HEK293 (cell line): Measurements from ENCODE around the gene FASTK.
A peak's percentile ranks its signal among the peaks of the same experiment; 100 is the strongest.

Experiments
- CTCF ChIA-PET: fragments of 350-600 bp; formaldehyde crosslinking; extraction: SDS; loops from one replicate; lab custom pipeline; 2021; ENCODE audit warnings: antibody characterized with exemption; lab: Yijun Ruan, JAX
- POLR2A ChIA-PET: fragments of 300-600 bp; formaldehyde crosslinking; extraction: SDS; loops from one replicate; lab custom pipeline; 2020; ENCODE audit warnings: antibody characterized with exemption, inconsistent platforms; lab: Yijun Ruan, JAX
- H3K27ac ChIP-seq: fragments of 200-500 bp; sonication (Bioruptor generic); 2 replicates; pipeline ENCODE4 v1.5.1; 2014; ENCODE audit warnings: low read depth, low read length, control low read depth, inconsistent platforms; ENCODE audit errors: extremely low read depth
- H3K36me3 ChIP-seq, 2 experiments: fragments of 200-500 bp in 1 of 2; sonication (Bioruptor generic) in 1 of 2; 1 replicate in 1 of 2; 2 replicates in 1 of 2; pipeline ENCODE4 v1.5.1; 2014 to 2017; ENCODE audit warnings: inconsistent platforms in 2 of 2, low read length in 2 of 2; ENCODE audit not compliant: control insufficient read depth in 2 of 2, insufficient read depth in 1 of 2
- H3K4me1 ChIP-seq: fragments of 200-500 bp; sonication (Bioruptor generic); 2 replicates; pipeline ENCODE4 v1.5.1; 2014; ENCODE audit warnings: mild to moderate bottlenecking, low read length, inconsistent platforms; ENCODE audit not compliant: control insufficient read depth, insufficient read depth
- H3K4me3 ChIP-seq: 2 replicates; pipeline ENCODE4 v1.5.1; 2011; ENCODE audit warnings: low read depth, mild to moderate bottlenecking, control low read depth, low read length, moderate library complexity
- H3K9me3 ChIP-seq: fragments of 200-500 bp; sonication (Bioruptor generic); 2 replicates; pipeline ENCODE4 v1.5.1; 2014; ENCODE audit warnings: low read depth, low read length, inconsistent platforms; ENCODE audit not compliant: control insufficient read depth, insufficient read depth
- EGR2 ChIP-seq: fragments of 450-650 bp; formaldehyde crosslinking; IDR thresholded peaks from 2 replicates; pipeline ENCODE4 v1.5.1; 2016; ENCODE audit warnings: low read depth, missing biosample characterization, missing genetic modification characterization
- TCF7L2 ChIP-seq: IDR thresholded peaks from 2 replicates; pipeline ENCODE4 v1.6.1; 2011; ENCODE audit warnings: low read depth, mild to moderate bottlenecking, inconsistent platforms, low read length, moderate library complexity, borderline replicate concordance
- ZBTB17 ChIP-seq: fragments of 450-650 bp; formaldehyde crosslinking; IDR thresholded peaks from 2 replicates; pipeline ENCODE4 v1.5.1; 2016; ENCODE audit warnings: missing biosample characterization, missing genetic modification characterization
- ZBTB48 ChIP-seq: fragments of 450-650 bp; formaldehyde crosslinking; IDR thresholded peaks from 2 replicates; pipeline ENCODE4 v1.5.1; 2016; ENCODE audit warnings: missing biosample characterization, missing genetic modification characterization
- ZFP3 ChIP-seq: fragments of 450-650 bp; formaldehyde crosslinking; IDR thresholded peaks from 2 replicates; pipeline ENCODE4 v1.5.1; 2016; ENCODE audit warnings: low read depth, missing biosample characterization, missing genetic modification characterization
- ZFP37 ChIP-seq: fragments of 450-650 bp; formaldehyde crosslinking; IDR thresholded peaks from 2 replicates; pipeline ENCODE4 v1.5.1; 2016; ENCODE audit warnings: missing biosample characterization, missing genetic modification characterization
- ZIC2 ChIP-seq: fragments of 450-650 bp; formaldehyde crosslinking; IDR thresholded peaks from 2 replicates; pipeline ENCODE4 v1.5.1; 2016; ENCODE audit warnings: missing biosample characterization, missing genetic modification characterization
- ZNF16 ChIP-seq: fragments of 450-650 bp; formaldehyde crosslinking; IDR thresholded peaks from 2 replicates; pipeline ENCODE4 v1.5.1; 2016; ENCODE audit warnings: low read depth, missing biosample characterization, missing genetic modification characterization
- ZNF335 ChIP-seq: fragments of 450-650 bp; formaldehyde crosslinking; conservative IDR thresholded peaks from 2 replicates; pipeline ENCODE4 v1.5.1; 2016; ENCODE audit warnings: missing biosample characterization, missing genetic modification characterization
- ZNF341 ChIP-seq: fragments of 450-650 bp; formaldehyde crosslinking; IDR thresholded peaks from 2 replicates; pipeline ENCODE4; 2016; ENCODE audit warnings: low read depth, missing biosample characterization, missing genetic modification characterization
- ZNF610 ChIP-seq: fragments of 450-650 bp; formaldehyde crosslinking; IDR thresholded peaks from 2 replicates; pipeline ENCODE4 v1.5.1; 2016; ENCODE audit warnings: missing biosample characterization, missing genetic modification characterization, borderline replicate concordance
- ZNF654 ChIP-seq: fragments of 450-650 bp; formaldehyde crosslinking; IDR thresholded peaks from 2 replicates; pipeline ENCODE4 v1.5.1; 2016; ENCODE audit warnings: low read depth, missing biosample characterization, missing genetic modification characterization
- ZSCAN30 ChIP-seq: fragments of 450-650 bp; IDR thresholded peaks from 2 replicates; pipeline ENCODE4 v1.5.1; 2018; ENCODE audit warnings: missing biosample characterization, mild to moderate bottlenecking, missing genetic modification characterization, moderate library complexity
- TF ChIP-seq, protein P1 (sequence below): fragments of 450-650 bp; formaldehyde crosslinking; IDR thresholded peaks from 2 replicates; pipeline ENCODE4 v1.5.1; 2016; ENCODE audit warnings: missing biosample characterization, missing genetic modification characterization
- TF ChIP-seq, protein P2 (sequence below): fragments of 450-650 bp; formaldehyde crosslinking; IDR thresholded peaks from 2 replicates; pipeline ENCODE4 v1.5.1; 2016; ENCODE audit warnings: missing biosample characterization, missing genetic modification characterization
- TF ChIP-seq, protein P3 (sequence below): fragments of 450-650 bp; formaldehyde crosslinking; IDR thresholded peaks from 2 replicates; pipeline ENCODE4 v1.5.1; 2017; ENCODE audit warnings: missing biosample characterization, mild to moderate bottlenecking, missing genetic modification characterization, moderate library complexity
- TF ChIP-seq, protein P4 (sequence below): fragments of 450-650 bp; formaldehyde crosslinking; IDR thresholded peaks from 2 replicates; pipeline ENCODE4 v1.5.1; 2016; ENCODE audit warnings: missing biosample characterization, missing genetic modification characterization, borderline replicate concordance
- TF ChIP-seq, protein P5 (sequence below): fragments of 450-650 bp; formaldehyde crosslinking; IDR thresholded peaks from 2 replicates; pipeline ENCODE4 v1.5.1; 2016; ENCODE audit warnings: missing biosample characterization, missing genetic modification characterization

FASTK gene

DNA sequence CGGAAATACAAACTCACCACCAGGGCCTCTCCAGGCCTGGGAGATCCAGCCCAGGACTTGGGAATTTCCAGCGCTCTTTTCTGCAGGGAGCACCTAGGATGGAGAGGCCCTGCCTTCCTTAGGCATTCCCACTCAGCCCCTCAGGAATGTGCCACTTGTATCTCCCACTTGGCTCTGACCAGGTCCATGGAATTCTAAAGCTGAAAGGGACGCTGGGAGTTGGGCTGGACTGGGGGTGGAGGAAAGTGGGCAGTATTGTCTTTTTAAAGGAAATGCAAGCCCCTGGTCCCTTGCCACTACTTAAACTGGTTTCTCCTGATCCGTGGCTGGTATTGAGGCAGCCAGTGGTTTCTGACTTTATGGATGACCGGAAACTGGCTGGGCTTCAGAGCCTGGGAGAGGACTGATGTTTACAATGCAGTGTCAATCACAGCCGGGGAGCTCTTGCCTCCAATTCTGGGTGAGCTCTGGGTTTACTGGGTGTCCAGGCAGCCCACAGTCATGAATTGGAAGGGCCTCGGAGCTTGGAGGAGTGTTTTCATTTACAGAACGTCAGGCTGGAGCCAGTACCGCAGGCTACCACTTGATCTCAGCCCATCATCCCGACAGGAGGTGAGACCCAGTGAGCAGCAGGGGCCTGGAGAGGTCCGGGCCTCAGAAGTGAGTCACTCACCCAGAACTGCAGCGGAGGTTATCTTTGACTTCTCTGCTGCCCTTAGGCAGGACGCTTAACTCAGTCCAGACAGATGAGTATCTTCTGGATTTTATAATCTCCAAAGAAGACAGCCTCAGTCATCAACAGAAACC is 32.9 kb upstream of the FASTK start (continued):
- TF ChIP-seq, protein P1, sequence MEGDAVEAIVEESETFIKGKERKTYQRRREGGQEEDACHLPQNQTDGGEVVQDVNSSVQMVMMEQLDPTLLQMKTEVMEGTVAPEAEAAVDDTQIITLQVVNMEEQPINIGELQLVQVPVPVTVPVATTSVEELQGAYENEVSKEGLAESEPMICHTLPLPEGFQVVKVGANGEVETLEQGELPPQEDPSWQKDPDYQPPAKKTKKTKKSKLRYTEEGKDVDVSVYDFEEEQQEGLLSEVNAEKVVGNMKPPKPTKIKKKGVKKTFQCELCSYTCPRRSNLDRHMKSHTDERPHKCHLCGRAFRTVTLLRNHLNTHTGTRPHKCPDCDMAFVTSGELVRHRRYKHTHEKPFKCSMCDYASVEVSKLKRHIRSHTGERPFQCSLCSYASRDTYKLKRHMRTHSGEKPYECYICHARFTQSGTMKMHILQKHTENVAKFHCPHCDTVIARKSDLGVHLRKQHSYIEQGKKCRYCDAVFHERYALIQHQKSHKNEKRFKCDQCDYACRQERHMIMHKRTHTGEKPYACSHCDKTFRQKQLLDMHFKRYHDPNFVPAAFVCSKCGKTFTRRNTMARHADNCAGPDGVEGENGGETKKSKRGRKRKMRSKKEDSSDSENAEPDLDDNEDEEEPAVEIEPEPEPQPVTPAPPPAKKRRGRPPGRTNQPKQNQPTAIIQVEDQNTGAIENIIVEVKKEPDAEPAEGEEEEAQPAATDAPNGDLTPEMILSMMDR, result no peak
- TF ChIP-seq, protein P2, sequence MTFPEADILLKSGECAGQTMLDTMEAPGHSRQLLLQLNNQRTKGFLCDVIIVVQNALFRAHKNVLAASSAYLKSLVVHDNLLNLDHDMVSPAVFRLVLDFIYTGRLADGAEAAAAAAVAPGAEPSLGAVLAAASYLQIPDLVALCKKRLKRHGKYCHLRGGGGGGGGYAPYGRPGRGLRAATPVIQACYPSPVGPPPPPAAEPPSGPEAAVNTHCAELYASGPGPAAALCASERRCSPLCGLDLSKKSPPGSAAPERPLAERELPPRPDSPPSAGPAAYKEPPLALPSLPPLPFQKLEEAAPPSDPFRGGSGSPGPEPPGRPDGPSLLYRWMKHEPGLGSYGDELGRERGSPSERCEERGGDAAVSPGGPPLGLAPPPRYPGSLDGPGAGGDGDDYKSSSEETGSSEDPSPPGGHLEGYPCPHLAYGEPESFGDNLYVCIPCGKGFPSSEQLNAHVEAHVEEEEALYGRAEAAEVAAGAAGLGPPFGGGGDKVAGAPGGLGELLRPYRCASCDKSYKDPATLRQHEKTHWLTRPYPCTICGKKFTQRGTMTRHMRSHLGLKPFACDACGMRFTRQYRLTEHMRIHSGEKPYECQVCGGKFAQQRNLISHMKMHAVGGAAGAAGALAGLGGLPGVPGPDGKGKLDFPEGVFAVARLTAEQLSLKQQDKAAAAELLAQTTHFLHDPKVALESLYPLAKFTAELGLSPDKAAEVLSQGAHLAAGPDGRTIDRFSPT (tag by site-specific recombination), result peak; percentile 57; the same call in 1 of the 2 replicates
- TF ChIP-seq, protein P3, sequence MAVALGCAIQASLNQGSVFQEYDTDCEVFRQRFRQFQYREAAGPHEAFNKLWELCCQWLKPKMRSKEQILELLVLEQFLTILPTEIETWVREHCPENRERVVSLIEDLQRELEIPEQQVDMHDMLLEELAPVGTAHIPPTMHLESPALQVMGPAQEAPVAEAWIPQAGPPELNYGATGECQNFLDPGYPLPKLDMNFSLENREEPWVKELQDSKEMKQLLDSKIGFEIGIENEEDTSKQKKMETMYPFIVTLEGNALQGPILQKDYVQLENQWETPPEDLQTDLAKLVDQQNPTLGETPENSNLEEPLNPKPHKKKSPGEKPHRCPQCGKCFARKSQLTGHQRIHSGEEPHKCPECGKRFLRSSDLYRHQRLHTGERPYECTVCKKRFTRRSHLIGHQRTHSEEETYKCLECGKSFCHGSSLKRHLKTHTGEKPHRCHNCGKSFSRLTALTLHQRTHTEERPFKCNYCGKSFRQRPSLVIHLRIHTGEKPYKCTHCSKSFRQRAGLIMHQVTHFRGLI, result peak; percentile 55
- TF ChIP-seq ZIC2 (tag by site-specific recombination), result peak; percentile 83
- no peak for TF ChIP-seq ZNF610 (tag by site-specific recombination)
- no peak for TF ChIP-seq ZFP3 (tag by site-specific recombination)
- TF ChIP-seq, protein P4, sequence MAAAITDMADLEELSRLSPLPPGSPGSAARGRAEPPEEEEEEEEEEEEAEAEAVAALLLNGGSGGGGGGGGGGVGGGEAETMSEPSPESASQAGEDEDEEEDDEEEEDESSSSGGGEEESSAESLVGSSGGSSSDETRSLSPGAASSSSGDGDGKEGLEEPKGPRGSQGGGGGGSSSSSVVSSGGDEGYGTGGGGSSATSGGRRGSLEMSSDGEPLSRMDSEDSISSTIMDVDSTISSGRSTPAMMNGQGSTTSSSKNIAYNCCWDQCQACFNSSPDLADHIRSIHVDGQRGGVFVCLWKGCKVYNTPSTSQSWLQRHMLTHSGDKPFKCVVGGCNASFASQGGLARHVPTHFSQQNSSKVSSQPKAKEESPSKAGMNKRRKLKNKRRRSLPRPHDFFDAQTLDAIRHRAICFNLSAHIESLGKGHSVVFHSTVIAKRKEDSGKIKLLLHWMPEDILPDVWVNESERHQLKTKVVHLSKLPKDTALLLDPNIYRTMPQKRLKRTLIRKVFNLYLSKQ (tag by site-specific recombination), result no peak
- TF ChIP-seq EGR2 (tag by site-specific recombination), result 0 out of 2 replicates have a peak, but pooled peaks have one; percentile 30
- TF ChIP-seq ZBTB17 (tag by site-specific recombination), result peak; percentile 54
- TF ChIP-seq, protein P5, sequence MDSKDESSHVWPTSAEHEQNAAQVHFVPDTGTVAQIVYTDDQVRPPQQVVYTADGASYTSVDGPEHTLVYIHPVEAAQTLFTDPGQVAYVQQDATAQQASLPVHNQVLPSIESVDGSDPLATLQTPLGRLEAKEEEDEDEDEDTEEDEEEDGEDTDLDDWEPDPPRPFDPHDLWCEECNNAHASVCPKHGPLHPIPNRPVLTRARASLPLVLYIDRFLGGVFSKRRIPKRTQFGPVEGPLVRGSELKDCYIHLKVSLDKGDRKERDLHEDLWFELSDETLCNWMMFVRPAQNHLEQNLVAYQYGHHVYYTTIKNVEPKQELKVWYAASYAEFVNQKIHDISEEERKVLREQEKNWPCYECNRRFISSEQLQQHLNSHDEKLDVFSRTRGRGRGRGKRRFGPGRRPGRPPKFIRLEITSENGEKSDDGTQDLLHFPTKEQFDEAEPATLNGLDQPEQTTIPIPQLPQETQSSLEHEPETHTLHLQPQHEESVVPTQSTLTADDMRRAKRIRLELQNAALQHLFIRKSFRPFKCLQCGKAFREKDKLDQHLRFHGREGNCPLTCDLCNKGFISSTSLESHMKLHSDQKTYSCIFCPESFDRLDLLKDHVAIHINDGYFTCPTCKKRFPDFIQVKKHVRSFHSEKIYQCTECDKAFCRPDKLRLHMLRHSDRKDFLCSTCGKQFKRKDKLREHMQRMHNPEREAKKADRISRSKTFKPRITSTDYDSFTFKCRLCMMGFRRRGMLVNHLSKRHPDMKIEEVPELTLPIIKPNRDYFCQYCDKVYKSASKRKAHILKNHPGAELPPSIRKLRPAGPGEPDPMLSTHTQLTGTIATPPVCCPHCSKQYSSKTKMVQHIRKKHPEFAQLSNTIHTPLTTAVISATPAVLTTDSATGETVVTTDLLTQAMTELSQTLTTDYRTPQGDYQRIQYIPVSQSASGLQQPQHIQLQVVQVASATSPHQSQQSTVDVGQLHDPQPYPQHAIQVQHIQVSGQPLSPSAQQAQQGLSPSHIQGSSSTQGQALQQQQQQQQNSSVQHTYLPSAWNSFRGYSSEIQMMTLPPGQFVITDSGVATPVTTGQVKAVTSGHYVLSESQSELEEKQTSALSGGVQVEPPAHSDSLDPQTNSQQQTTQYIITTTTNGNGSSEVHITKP (tag by site-specific recombination), result peak; percentile 90
- peak; percentile 92 for TF ChIP-seq TCF7L2
- no peak for TF ChIP-seq ZNF16
- TF ChIP-seq, all 188 proteins: peak for 12

DNA sequence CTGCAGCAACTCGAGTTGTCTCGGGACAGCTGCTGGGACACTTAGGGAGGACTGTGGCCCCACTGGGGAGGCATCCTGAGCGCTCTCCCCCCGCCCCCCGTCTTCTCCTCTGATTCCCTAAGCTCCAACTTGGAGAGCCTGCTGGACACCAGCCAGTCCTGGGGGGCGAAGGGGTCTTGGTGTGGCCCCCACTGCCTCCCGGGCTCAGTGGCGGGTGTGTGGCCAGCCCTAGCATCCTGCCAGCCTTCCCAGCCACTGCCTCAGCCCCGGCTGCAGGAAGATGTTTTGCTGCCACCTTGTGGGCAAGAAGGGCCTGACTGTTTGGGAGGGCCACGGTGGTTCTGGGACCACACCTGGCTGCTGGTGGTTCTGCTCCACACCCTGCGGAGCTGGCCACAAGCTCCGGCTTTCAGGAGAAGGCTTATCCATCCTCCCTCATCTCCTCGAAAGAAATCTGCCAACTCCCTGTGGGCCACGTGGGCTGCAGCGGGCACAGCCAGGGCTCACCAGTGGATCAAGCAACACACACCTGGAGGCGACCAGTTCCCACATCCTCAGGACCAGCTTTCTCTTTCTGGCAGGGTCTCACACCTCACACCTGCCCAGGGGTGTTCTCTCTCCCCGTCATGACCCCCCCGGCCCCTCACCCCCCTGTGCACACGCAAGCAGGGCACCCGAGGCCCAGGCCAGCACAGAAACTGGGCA is 30.5 kb upstream of the FASTK start:
- POLR2A ChIA-PET, result interaction anchor here (0.7 to 2.2 kb wide), 7 partner anchors 23 to 98 kb away, joined by 3 to 12 read pairs (median 4); partner anchors contain the start of genes ABCB8 and FASTK
- no peak overlapping the region for H3K27ac ChIP-seq
- CTCF ChIA-PET, result interaction anchor here (0.6 to 5.5 kb wide), 45 partner anchors 9 to 334 kb away, joined by 3 to 43 read pairs (median 5); partner anchors contain the start of genes ABCB8, FASTK and TMUB1
- no peak overlapping the region for H3K4me3 ChIP-seq
- peaks cover 0 to 10% of the 10 kb centered on the region in 2 experiments; a peak in 1 of 3 replicates for H3K36me3 ChIP-seq
- H3K9me3 ChIP-seq, result no peaks in the 10 kb centered on the region
- no peaks in the 10 kb centered on the region for H3K4me1 ChIP-seq
- TF ChIP-seq ZSCAN30 (peak; percentile 93), ZFP37 (tag by site-specific recombination) (0 out of 2 replicates have a peak, but pooled peaks have one; percentile 28), ZNF335 (tag by site-specific recombination) (peak; percentile 29), ZBTB48 (0 out of 2 replicates have a peak, but pooled peaks have one; percentile 46), ZNF654 (tag by site-specific recombination) (peak; percentile 92), ZNF341 (tag by site-specific recombination) (peak; percentile 55; the same call in 1 of the 2 replicates)
- TF ChIP-seq, protein P1, result peak; percentile 90
